ENCODE data around the gene PTPRG. TPM values are rescaled to one million over a fixed set of nuclear protein-coding genes. Genes with fewer than 3 reads are reported as not detected.
A peak's percentile ranks its signal among the peaks of the same experiment; 100 is the strongest.

The PTPRG gene
- total and polyA plus RNA-seq, 2 donors (not counting 3 experiments of a cell fraction or from before 2014, with no cell fraction given) = 8.9 to 39.1 TPM

DNA sequence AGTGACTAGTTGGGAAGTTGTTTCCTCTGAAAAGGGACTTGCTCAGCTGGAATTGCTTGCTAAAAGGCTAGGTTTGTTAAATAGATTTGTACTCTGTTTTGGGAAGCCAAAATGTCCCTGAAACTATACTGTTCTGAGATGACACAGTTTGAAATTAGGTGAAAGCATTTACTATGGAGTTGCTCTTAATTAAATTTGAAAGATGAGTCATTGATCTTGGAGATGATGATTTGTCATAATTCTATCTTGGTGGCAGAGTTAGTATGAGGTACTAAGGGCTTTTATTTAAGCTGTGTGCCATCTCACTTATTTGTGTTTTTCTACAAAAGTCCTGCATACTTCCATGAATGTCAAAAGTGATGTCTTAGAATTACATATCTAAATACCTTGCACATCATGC is 320.9 kb downstream of the PTPRG start:
- DNase-seq (ENCODE audit: low read depth, low spot score) (no peak), FAIRE-seq (no peak)
- Histone ChIP-seq H3K4me1 (ENCODE audit: control insufficient read depth, extremely low read depth, insufficient read depth, low read length) (no peaks in the 10 kb centered on the region), H3K4me3 (replicated peaks in 1 of 3; ENCODE audit: insufficient read depth in 1 of 3, low read depth in 1 of 3, low read length in 3 of 3) (no peak overlapping the region), H2AFZ (ENCODE audit: low read depth, low read length) (no peak overlapping the region), H3K9me3 (replicated peaks; ENCODE audit: control insufficient read depth, insufficient read depth, low read length) (no peaks in the 10 kb centered on the region), H3K4me2 (ENCODE audit: insufficient read depth, low read length) (no peak overlapping the region), H3K9me1 (replicated peaks; ENCODE audit: control insufficient read depth, extremely low read depth, insufficient read depth, low read length) (no peaks in the 10 kb centered on the region), H3K27ac (ENCODE audit: insufficient read depth, low read depth, low read length) (no peak overlapping the region), H3K36me3 (ENCODE audit: control insufficient read depth in 2 of 2, extremely low read depth in 1 of 2, insufficient read depth in 2 of 2, low read length in 2 of 2) (no peaks in the 10 kb centered on the region), H4K20me1 (replicated peaks; ENCODE audit: control insufficient read depth, extremely low read depth, insufficient read depth, low read length) (no peaks in the 10 kb centered on the region), H3K27me3 (ENCODE audit: control insufficient read depth in 2 of 2, insufficient read depth in 2 of 2, low read length in 2 of 2) (no peaks in the 10 kb centered on the region), H3K9ac (replicated peaks; ENCODE audit: extremely low read depth, insufficient read depth, low read length) (no peak overlapping the region), H3K79me2 (ENCODE audit: control insufficient read depth, insufficient read depth, low read length) (no peaks in the 10 kb centered on the region)
- POLR2A ChIA-PET = no interaction called here
- BruUV-seq (replicated peaks) = no TSS peak
- TF ChIP-seq POLR2AphosphoS5 (IDR thresholded peaks at IDR 0.05; ENCODE audit: insufficient read depth, low read depth, low read length) (no peak), JUN (IDR thresholded peaks at IDR 0.05; ENCODE audit: borderline replicate concordance, insufficient read depth, insufficient read length, low read depth) (peak; percentile 8)
- intact Hi-C loops (cut with micrococcal nuclease) = no loop called here
- dilution Hi-C loops (cut with MboI; ENCODE audit: extremely low pct_ligation_motif_present, low sequenced_read_pairs) = no loop called here
- CTCF ChIA-PET = interaction anchor here (2.5 kb wide), 1 partner anchor 13 kb away, joined by 10 read pairs; no protein-coding TSS in a partner anchor

DNA sequence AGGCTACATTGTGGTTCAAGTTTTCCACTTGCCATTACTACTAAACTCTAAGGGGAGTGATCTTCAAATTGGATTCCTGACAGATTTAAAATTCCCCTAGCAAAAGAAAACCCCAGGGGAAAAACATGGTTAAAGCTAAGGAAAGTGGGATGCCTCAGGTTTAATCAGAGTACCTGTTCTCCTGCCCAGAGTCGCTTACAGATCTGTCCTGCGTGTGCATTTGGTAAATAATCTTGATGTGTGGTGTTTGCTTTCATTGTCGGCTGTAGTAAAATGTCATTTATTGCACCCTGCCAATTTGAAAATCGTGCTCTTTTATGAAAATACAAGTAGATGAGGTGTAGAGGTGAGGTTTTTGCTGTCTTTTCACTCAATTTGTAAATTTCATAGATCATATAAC is 323.4 kb downstream of the PTPRG start:
- no peak for DNase-seq (ENCODE audit: low read depth, low spot score)
- no peaks in the 10 kb centered on the region for H3K79me2 ChIP-seq (ENCODE audit: control insufficient read depth, insufficient read depth, low read length)
- H4K20me1 ChIP-seq (replicated peaks; ENCODE audit: control insufficient read depth, extremely low read depth, insufficient read depth, low read length) = no peaks in the 10 kb centered on the region
- no peaks in the 10 kb centered on the region for H3K9me3 ChIP-seq (replicated peaks; ENCODE audit: control insufficient read depth, insufficient read depth, low read length)
- no peak overlapping the region for H3K27ac ChIP-seq (ENCODE audit: insufficient read depth, low read depth, low read length)
- no peak for FAIRE-seq
- TF ChIP-seq POLR2A (IDR thresholded peaks at IDR 0.05; ENCODE audit: low read depth, low read length) (no peak), POLR2AphosphoS5 (IDR thresholded peaks at IDR 0.05; ENCODE audit: insufficient read depth, low read depth, low read length) (no peak), JUN (IDR thresholded peaks at IDR 0.05; ENCODE audit: borderline replicate concordance, insufficient read depth, insufficient read length, low read depth) (no peak), GATA2 (IDR thresholded peaks at IDR 0.05; ENCODE audit: insufficient read depth, insufficient read length, low read depth, low read length) (no peak), EZH2 (IDR thresholded peaks at IDR 0.05; ENCODE audit: borderline replicate concordance, low read depth, low read length, severe bottlenecking) (no peak), FOS (IDR thresholded peaks at IDR 0.05; ENCODE audit: borderline replicate concordance, insufficient read depth, low read length) (no peak), MYC (IDR thresholded peaks at IDR 0.05; ENCODE audit: low read depth, low read length) (no peak)
- TF ChIP-seq, protein P1, sequence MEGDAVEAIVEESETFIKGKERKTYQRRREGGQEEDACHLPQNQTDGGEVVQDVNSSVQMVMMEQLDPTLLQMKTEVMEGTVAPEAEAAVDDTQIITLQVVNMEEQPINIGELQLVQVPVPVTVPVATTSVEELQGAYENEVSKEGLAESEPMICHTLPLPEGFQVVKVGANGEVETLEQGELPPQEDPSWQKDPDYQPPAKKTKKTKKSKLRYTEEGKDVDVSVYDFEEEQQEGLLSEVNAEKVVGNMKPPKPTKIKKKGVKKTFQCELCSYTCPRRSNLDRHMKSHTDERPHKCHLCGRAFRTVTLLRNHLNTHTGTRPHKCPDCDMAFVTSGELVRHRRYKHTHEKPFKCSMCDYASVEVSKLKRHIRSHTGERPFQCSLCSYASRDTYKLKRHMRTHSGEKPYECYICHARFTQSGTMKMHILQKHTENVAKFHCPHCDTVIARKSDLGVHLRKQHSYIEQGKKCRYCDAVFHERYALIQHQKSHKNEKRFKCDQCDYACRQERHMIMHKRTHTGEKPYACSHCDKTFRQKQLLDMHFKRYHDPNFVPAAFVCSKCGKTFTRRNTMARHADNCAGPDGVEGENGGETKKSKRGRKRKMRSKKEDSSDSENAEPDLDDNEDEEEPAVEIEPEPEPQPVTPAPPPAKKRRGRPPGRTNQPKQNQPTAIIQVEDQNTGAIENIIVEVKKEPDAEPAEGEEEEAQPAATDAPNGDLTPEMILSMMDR (IDR thresholded peaks at IDR 0.05; ENCODE audit: extremely low read depth in 1 of 2, insufficient read depth in 1 of 2, low read depth in 1 of 2, low read length in 2 of 2) = no peak
- TF ChIP-seq, protein P2, sequence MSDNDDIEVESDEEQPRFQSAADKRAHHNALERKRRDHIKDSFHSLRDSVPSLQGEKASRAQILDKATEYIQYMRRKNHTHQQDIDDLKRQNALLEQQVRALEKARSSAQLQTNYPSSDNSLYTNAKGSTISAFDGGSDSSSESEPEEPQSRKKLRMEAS (IDR thresholded peaks at IDR 0.05; ENCODE audit: insufficient read depth, insufficient read length) = no peak
- BruUV-seq (replicated peaks) = no TSS peak
- H3K9me1 ChIP-seq (replicated peaks; ENCODE audit: control insufficient read depth, extremely low read depth, insufficient read depth, low read length) = no peaks in the 10 kb centered on the region
- H3K36me3 ChIP-seq (ENCODE audit: control insufficient read depth in 2 of 2, extremely low read depth in 1 of 2, insufficient read depth in 2 of 2, low read length in 2 of 2) = no peaks in the 10 kb centered on the region
- dilution Hi-C loops (cut with MboI; ENCODE audit: extremely low pct_ligation_motif_present, low sequenced_read_pairs) = no loop called here
- no peak overlapping the region for H3K9ac ChIP-seq (replicated peaks; ENCODE audit: extremely low read depth, insufficient read depth, low read length)
- H2AFZ ChIP-seq (ENCODE audit: low read depth, low read length) = no peak overlapping the region
- ChIA-PET CTCF (interaction anchor here (2.5 kb wide), 1 partner anchor 10 kb away, joined by 10 read pairs; no protein-coding TSS in a partner anchor), POLR2A (no interaction called here)
- no peaks in the 10 kb centered on the region for H3K4me1 ChIP-seq (ENCODE audit: control insufficient read depth, extremely low read depth, insufficient read depth, low read length)
- H3K4me3 ChIP-seq (replicated peaks in 1 of 3; ENCODE audit: insufficient read depth in 1 of 3, low read depth in 1 of 3, low read length in 3 of 3) = no peak overlapping the region
- no peak overlapping the region for H3K4me2 ChIP-seq (ENCODE audit: insufficient read depth, low read length)
- intact Hi-C loops (cut with micrococcal nuclease) = no loop called here
- H3K27me3 ChIP-seq (ENCODE audit: control insufficient read depth in 2 of 2, insufficient read depth in 2 of 2, low read length in 2 of 2) = no peaks in the 10 kb centered on the region
